NCI-H748 (cell line): ENCODE results near the gene FUNDC2.

Source experiments
- DNase-seq: peaks from one replicate; lab custom pipeline; 2025; ENCODE audit not compliant: unreplicated experiment; lab: John Stamatoyannopoulos, UW

The FUNDC2 gene

GRCh38 chrX:155068165-155068564 is 41.5 kb downstream of the FUNDC2 start:
- DNase-seq = no peak

- no peak for DNase-seq
Observed at GRCh38 chrX:155069414-155069813, 42.8 kb downstream of the FUNDC2 start.

- DNase-seq = peak; percentile 14
Observed at GRCh38 chrX:155070038-155070437, 43.4 kb downstream of the FUNDC2 start.

- DNase-seq = peak; percentile 64
Observed at GRCh38 chrX:155070663-155070974, 44.0 kb downstream of the FUNDC2 start.

GRCh38 chrX:155070975-155071693 is 44.5 kb downstream of the FUNDC2 start, which contains the start of the genes BRCC3, CMC4 and MTCP1:
Gene BRCC3 (plus strand): TSS chrX:155071508. CDS start chrX:155071528, 20 bp downstream.
Gene CMC4 (minus strand): TSS chrX:155071136. CDS start chrX:155064023, 7,113 bp downstream.
Gene MTCP1 (minus strand): TSS chrX:155071136. CDS start chrX:155066010, 5,126 bp downstream.
- DNase-seq = peak; percentile 93

- DNase-seq = peak; percentile 45
Observed at GRCh38 chrX:155071694-155072280, 45.1 kb downstream of the FUNDC2 start.

- peak; percentile 19 for DNase-seq
Observed at GRCh38 chrX:155086202-155086840, 59.7 kb downstream of the FUNDC2 start.

GRCh38 chrX:155086961-155087735 is 60.5 kb downstream of the FUNDC2 start:
- DNase-seq = no peak

GRCh38 chrX:155094468-155095061 is 67.9 kb downstream of the FUNDC2 start:
- DNase-seq = peak; percentile 49

GRCh38 chrX:155105919-155106318 is 79.3 kb downstream of the FUNDC2 start:
- DNase-seq = no peak

- DNase-seq = no peak
Observed at GRCh38 chrX:155108427-155108826, 81.8 kb downstream of the FUNDC2 start.
